Activated CD4-positive, alpha-beta T cell treated with anti-CD3 and anti-CD28 coated beads for 36 hours (primary cell): ENCODE measurements around the gene PON2. TPM values are rescaled to one million over a fixed set of nuclear protein-coding genes. Genes with fewer than 3 reads are reported as not detected.
"Not testable (repeated sequence)": the region's sequence is repeated elsewhere in the genome, so short reads cannot be mapped to it uniquely, and the experiment has no call there.

Experiments
- ATAC-seq: fragments of 200-7000 bp; cut with Tn5 transposase; one replicate; pipeline ENCODE4 v1.10.0; 2021; ENCODE audit warnings: mild to moderate bottlenecking, moderate library complexity
- CTCF ChIA-PET: fragments of 350-600 bp; sonication (Branson Sonifier 250); formaldehyde crosslinking; loops from one replicate; lab custom pipeline; 2021; ENCODE audit warnings: antibody characterized with exemption; lab: Charles Lee
- POLR2A ChIA-PET: fragments of 350-600 bp; sonication (Branson Sonifier 250); formaldehyde crosslinking; loops from one replicate; lab custom pipeline; 2021; ENCODE audit warnings: antibody characterized with exemption, inconsistent platforms; lab: Charles Lee
- DNase-seq: peaks from one replicate; pipeline ENCODE4 v3.0.0-alpha.2; 2020
- H3K27ac Mint-ChIP-seq: one replicate; pipeline ENCODE4 v1.8.0; 2021; ENCODE audit warnings: mixed read lengths
- H3K27me3 Mint-ChIP-seq: one replicate; pipeline ENCODE4 v1.8.0; 2021; ENCODE audit warnings: mixed read lengths
- H3K36me3 Mint-ChIP-seq: one replicate; pipeline ENCODE4 v1.8.0; 2021; ENCODE audit warnings: low read depth, mixed read lengths
- H3K4me1 Mint-ChIP-seq: one replicate; pipeline ENCODE4 v1.8.0; 2021; ENCODE audit warnings: mixed read lengths
- H3K4me3 Mint-ChIP-seq: one replicate; pipeline ENCODE4 v1.8.0; 2021; ENCODE audit warnings: mild to moderate bottlenecking, moderate library complexity, mixed read lengths
- H3K9me3 Mint-ChIP-seq: one replicate; pipeline ENCODE4 v1.8.0; 2021; ENCODE audit warnings: low read depth, mixed read lengths
- intact Hi-C, 2 experiments: fragments of 100-400 bp; cut with DNase I in 1 of 2; cut with micrococcal nuclease in 1 of 2; formaldehyde crosslinking; loops; one replicate each; pipeline versions ENCODE4 v1.14.2 to v1.15.1; 2022 to 2024; cut with DNase I, micrococcal nuclease
- total RNA-seq, 2 experiments: library from RNA; stranded (reverse); gene quantifications; one replicate each; pipeline ENCODE4 v1.2.3, GENCODE V29; 2021

Gene PON2
- total RNA-seq, 2 experiments from 2014 or later: 4.5 to 4.9 TPM

GRCh38 chr7:95472581-95473161 lies 37.8 kb upstream of the PON2 start:
- no peak overlapping the region for H3K4me3 Mint-ChIP-seq

GRCh38 chr7:95471071-95471470 lies 36.2 kb upstream of the PON2 start:
- CTCF ChIA-PET: interaction anchor here (1.3 kb wide), 1 partner anchor 41 kb away, joined by 3 read pairs; no protein-coding TSS in a partner anchor
- no peak for ATAC-seq
- H3K27me3 Mint-ChIP-seq: no peaks in the 10 kb centered on the region
- H3K36me3 Mint-ChIP-seq: no peaks in the 10 kb centered on the region
- POLR2A ChIA-PET: no interaction called here
- no peak overlapping the region for H3K4me3 Mint-ChIP-seq
- H3K9me3 Mint-ChIP-seq: no peaks in the 10 kb centered on the region
- peaks cover 13% of the 10 kb centered on the region for H3K4me1 Mint-ChIP-seq
- no peak for DNase-seq
- intact Hi-C loops: loop anchor here (10.0 kb wide), 3 partner anchors 216 to 816 kb away; partner anchors contain the start of gene SGCE (in 1 of the 2)
- H3K27ac Mint-ChIP-seq: no peak overlapping the region

More at GRCh38 chr7:95472581-95473161, 37.8 kb upstream of the PON2 start:
- ChIA-PET CTCF (no interaction called here), POLR2A (no interaction called here)
- H3K9me3 Mint-ChIP-seq: no peaks in the 10 kb centered on the region
- DNase-seq (no peak), ATAC-seq (no peak)
- H3K27ac Mint-ChIP-seq: no peak overlapping the region
- peaks cover 13% of the 10 kb centered on the region for H3K4me1 Mint-ChIP-seq
- no peaks in the 10 kb centered on the region for H3K36me3 Mint-ChIP-seq
- intact Hi-C loops: loop anchor here (10.0 kb wide), 3 partner anchors 218 to 818 kb away; partner anchors contain the start of gene SGCE (in 1 of the 2)
- H3K27me3 Mint-ChIP-seq: peaks cover under 1% of the 10 kb centered on the region

- ATAC-seq: no peak
- H3K4me1 Mint-ChIP-seq: peaks cover 13% of the 10 kb centered on the region
- intact Hi-C loops: loop anchor here (10.0 kb wide), 3 partner anchors 216 to 816 kb away; partner anchors contain the start of gene SGCE (in 1 of the 2)
- peak; percentile 22 for DNase-seq
- H3K36me3 Mint-ChIP-seq: no peaks in the 10 kb centered on the region
- CTCF ChIA-PET: interaction anchor here (1.3 kb wide), 1 partner anchor 41 kb away, joined by 3 read pairs; no protein-coding TSS in a partner anchor
- no peaks in the 10 kb centered on the region for H3K9me3 Mint-ChIP-seq
- POLR2A ChIA-PET: no interaction called here
- H3K27ac Mint-ChIP-seq: no peak overlapping the region
- no peak overlapping the region for H3K4me3 Mint-ChIP-seq
- no peaks in the 10 kb centered on the region for H3K27me3 Mint-ChIP-seq
These were observed 35.6 kb upstream of the PON2 start for GRCh38 chr7:95470452-95470851.

- no peaks in the 10 kb centered on the region for H3K9me3 Mint-ChIP-seq
- H3K27me3 Mint-ChIP-seq: no peaks in the 10 kb centered on the region
- intact Hi-C loops: loop anchor here (10.0 kb wide), 3 partner anchors 215 to 815 kb away; partner anchors contain the start of gene SGCE (in 1 of the 2)
- ChIA-PET CTCF (interaction anchor here (1.3 kb wide), 1 partner anchor 42 kb away, joined by 3 read pairs; no protein-coding TSS in a partner anchor), POLR2A (no interaction called here)
- no peak overlapping the region for H3K4me3 Mint-ChIP-seq
- no peak for DNase-seq
- peaks cover 13% of the 10 kb centered on the region for H3K4me1 Mint-ChIP-seq
- no peaks in the 10 kb centered on the region for H3K36me3 Mint-ChIP-seq
- no peak for ATAC-seq
- H3K27ac Mint-ChIP-seq: no peak overlapping the region
These were observed 35.0 kb upstream of the PON2 start for GRCh38 chr7:95469848-95470247.

GRCh38 chr7:95469187-95469586 lies 34.4 kb upstream of the PON2 start:
- DNase-seq (no peak), ATAC-seq (no peak)
- peaks cover 2% of the 10 kb centered on the region for H3K27me3 Mint-ChIP-seq
- H3K9me3 Mint-ChIP-seq: no peaks in the 10 kb centered on the region
- ChIA-PET CTCF (no interaction called here), POLR2A (no interaction called here)
- no peak overlapping the region for H3K4me3 Mint-ChIP-seq
- peaks cover 13% of the 10 kb centered on the region for H3K4me1 Mint-ChIP-seq
- intact Hi-C loops: no loop called here
- H3K36me3 Mint-ChIP-seq: no peaks in the 10 kb centered on the region
- H3K27ac Mint-ChIP-seq: no peak overlapping the region

GRCh38 chr7:95467912-95468607 lies 33.2 kb upstream of the PON2 start:
- ATAC-seq (no peak), DNase-seq (no peak)
- intact Hi-C loops: no loop called here
- no peaks in the 10 kb centered on the region for H3K36me3 Mint-ChIP-seq
- H3K4me3 Mint-ChIP-seq: no peak overlapping the region
- H3K4me1 Mint-ChIP-seq: peaks cover 13% of the 10 kb centered on the region
- H3K27ac Mint-ChIP-seq: no peak overlapping the region
- ChIA-PET POLR2A (no interaction called here), CTCF (interaction anchor here (2.5 kb wide), 1 partner anchor 9 kb away, joined by 15 read pairs; no protein-coding TSS in a partner anchor)
- peaks cover 4% of the 10 kb centered on the region for H3K27me3 Mint-ChIP-seq
- H3K9me3 Mint-ChIP-seq: no peaks in the 10 kb centered on the region

- POLR2A ChIA-PET: not testable (repeated sequence)
These were observed 25.8 kb upstream of the PON2 start for GRCh38 chr7:95460653-95461052.

GRCh38 chr7:95457947-95458346 lies 23.1 kb upstream of the PON2 start:
- ATAC-seq: no peak
- no peak for DNase-seq
- Mint-ChIP-seq H3K4me1 (no peaks in the 10 kb centered on the region), H3K4me3 (no peak overlapping the region), H3K27me3 (peaks cover 13% of the 10 kb centered on the region), H3K27ac (no peak overlapping the region), H3K36me3 (no peaks in the 10 kb centered on the region), H3K9me3 (peaks cover 12% of the 10 kb centered on the region)
- ChIA-PET POLR2A (no interaction called here), CTCF (interaction anchor here (0.7 kb wide), 1 partner anchor 20 kb away, joined by 3 read pairs; no protein-coding TSS in a partner anchor)
- intact Hi-C loops: no loop called here

More at GRCh38 chr7:95460653-95461052, 25.8 kb upstream of the PON2 start:
- H3K4me3 Mint-ChIP-seq, H3K4me1 Mint-ChIP-seq, CTCF ChIA-PET, ATAC-seq, intact Hi-C loops, H3K36me3 Mint-ChIP-seq, DNase-seq, H3K27ac Mint-ChIP-seq: not testable (repeated sequence)
- Mint-ChIP-seq H3K9me3 (peaks cover 12% of the 10 kb centered on the region), H3K27me3 (peaks cover 17% of the 10 kb centered on the region)

GRCh38 chr7:95454438-95455045 lies 19.7 kb upstream of the PON2 start:
- ChIA-PET CTCF (no interaction called here), POLR2A (no interaction called here)
- DNase-seq (no peak), ATAC-seq (no peak)
- no peak overlapping the region for H3K27ac Mint-ChIP-seq
- intact Hi-C loops: no loop called here
- H3K4me1 Mint-ChIP-seq: no peaks in the 10 kb centered on the region
- H3K4me3 Mint-ChIP-seq: no peak overlapping the region
- peaks cover 3% of the 10 kb centered on the region for H3K27me3 Mint-ChIP-seq
- peaks cover 2% of the 10 kb centered on the region for H3K9me3 Mint-ChIP-seq
- H3K36me3 Mint-ChIP-seq: no peaks in the 10 kb centered on the region

- ChIA-PET CTCF (interaction anchor here (1.1 to 1.2 kb wide), 2 partner anchors 14 to 31 kb away, joined by 3 to 6 read pairs; no protein-coding TSS in a partner anchor), POLR2A (no interaction called here)
- H3K36me3 Mint-ChIP-seq: no peaks in the 10 kb centered on the region
- H3K27ac Mint-ChIP-seq: no peak overlapping the region
- ATAC-seq (no peak), DNase-seq (no peak)
- H3K27me3 Mint-ChIP-seq: no peaks in the 10 kb centered on the region
- H3K4me1 Mint-ChIP-seq: no peaks in the 10 kb centered on the region
- intact Hi-C loops: no loop called here
- H3K9me3 Mint-ChIP-seq: no peaks in the 10 kb centered on the region
- no peak overlapping the region for H3K4me3 Mint-ChIP-seq
These were observed 11.8 kb upstream of the PON2 start for GRCh38 chr7:95446618-95447017.

GRCh38 chr7:95444796-95445195 lies 10.0 kb upstream of the PON2 start:
- H3K27ac Mint-ChIP-seq: no peak overlapping the region
- ChIA-PET POLR2A (no interaction called here), CTCF (no interaction called here)
- intact Hi-C loops: no loop called here
- H3K4me3 Mint-ChIP-seq: no peak overlapping the region
- no peaks in the 10 kb centered on the region for H3K36me3 Mint-ChIP-seq
- ATAC-seq (no peak), DNase-seq (no peak)
- no peaks in the 10 kb centered on the region for H3K4me1 Mint-ChIP-seq
- H3K27me3 Mint-ChIP-seq: no peaks in the 10 kb centered on the region
- no peaks in the 10 kb centered on the region for H3K9me3 Mint-ChIP-seq
